Large intestine (tissue), 3 donors: Measurements from ENCODE around the gene SELENOO. TPM values are rescaled to one million over a fixed set of nuclear protein-coding genes. Genes with fewer than 3 reads are reported as not detected.

Source experiments
- DNase-seq, 2 donors: peaks; one replicate each; pipeline versions ENCODE4 v3.0.0 to v3.0.0-alpha.2; 2013
- H3K27ac ChIP-seq: one replicate; pipeline ENCODE4 v1.5.1; 2013; ENCODE audit warnings: low read length
- H3K27me3 ChIP-seq: 2 replicates; pipeline ENCODE4 v1.6.1; 2013; ENCODE audit warnings: low read length; ENCODE audit not compliant: control insufficient read depth, insufficient read depth
- H3K36me3 ChIP-seq: 2 replicates; pipeline ENCODE4 v1.6.1; 2013; ENCODE audit warnings: low read length; ENCODE audit not compliant: control insufficient read depth, insufficient read depth
- H3K4me1 ChIP-seq: one replicate; pipeline ENCODE4 v1.6.1; 2013; ENCODE audit warnings: low read length; ENCODE audit not compliant: control insufficient read depth, insufficient read depth
- H3K4me3 ChIP-seq: one replicate; pipeline ENCODE4 v1.5.1; 2013; ENCODE audit warnings: low read length
- H3K9me3 ChIP-seq: one replicate; pipeline ENCODE4 v1.6.1; 2013; ENCODE audit warnings: mild to moderate bottlenecking, low read depth, low read length, moderate library complexity; ENCODE audit not compliant: control insufficient read depth
- WGBS: methylation state at CpG from one replicate; pipeline ENCODE4 v1.1.5; 2013; ENCODE audit warnings: low lambda C conversion rate; ENCODE audit not compliant: insufficient coverage; 5-methylcytosine and 5-hydroxymethylcytosine counted together
- polyA plus RNA-seq: library from polyadenylated mRNA; unstranded; fragments of 120-200 nt; gene quantifications from one replicate; pipeline ENCODE4 v1.2.1, GENCODE V29; 2013

SELENOO gene
- polyA plus RNA-seq, 1 donor = 44.4 TPM

GRCh38 chr22:50228366-50228765, 27.6 kb downstream of the SELENOO start:
- no peaks in the 10 kb centered on the region for H3K27me3 ChIP-seq
- peaks cover 59% of the 10 kb centered on the region for H3K36me3 ChIP-seq
- peaks cover 4% of the 10 kb centered on the region for H3K4me1 ChIP-seq
- H3K9me3 ChIP-seq = no peaks in the 10 kb centered on the region
- H3K4me3 ChIP-seq = no peak overlapping the region
- DNase-seq = no peak
- WGBS = no CpG with 5 or more reads among the region's 9 CpGs
- no peak overlapping the region for H3K27ac ChIP-seq

- H3K27me3 ChIP-seq = no peaks in the 10 kb centered on the region
- DNase-seq = no peak
- H3K4me1 ChIP-seq = peaks cover 4% of the 10 kb centered on the region
- no peaks in the 10 kb centered on the region for H3K9me3 ChIP-seq
- H3K36me3 ChIP-seq = peaks cover 53% of the 10 kb centered on the region
- no peak overlapping the region for H3K27ac ChIP-seq
- no peak overlapping the region for H3K4me3 ChIP-seq
- no CpG with 5 or more reads among the region's 16 CpGs for WGBS
Measured at GRCh38 chr22:50229370-50229769, 28.6 kb downstream of the SELENOO start.

- no peak for DNase-seq
- WGBS = 100% methylated on average over 3 of the region's 20 CpGs
- Histone ChIP-seq H3K36me3 (peaks cover 40% of the 10 kb centered on the region), H3K9me3 (no peaks in the 10 kb centered on the region), H3K27me3 (no peaks in the 10 kb centered on the region), H3K27ac (no peak overlapping the region), H3K4me3 (no peak overlapping the region), H3K4me1 (no peaks in the 10 kb centered on the region)
Measured at GRCh38 chr22:50232481-50233151, 31.8 kb downstream of the SELENOO start.

- Histone ChIP-seq H3K4me3 (no peak overlapping the region), H3K4me1 (no peaks in the 10 kb centered on the region), H3K27ac (no peak overlapping the region), H3K9me3 (no peaks in the 10 kb centered on the region), H3K27me3 (no peaks in the 10 kb centered on the region), H3K36me3 (peaks cover 37% of the 10 kb centered on the region)
- no CpG with 5 or more reads among the region's 18 CpGs for WGBS
- DNase-seq = no peak
Measured at GRCh38 chr22:50233223-50233622, 32.4 kb downstream of the SELENOO start.

- Histone ChIP-seq H3K36me3 (peaks cover 37% of the 10 kb centered on the region), H3K4me3 (no peak overlapping the region), H3K27ac (no peak overlapping the region), H3K27me3 (no peaks in the 10 kb centered on the region), H3K4me1 (no peaks in the 10 kb centered on the region), H3K9me3 (no peaks in the 10 kb centered on the region)
- WGBS = no CpG with 5 or more reads among the region's 11 CpGs
- no peak for DNase-seq
Measured at GRCh38 chr22:50236731-50237409, 36.1 kb downstream of the SELENOO start.

GRCh38 chr22:50238755-50239154, 37.9 kb downstream of the SELENOO start:
- Histone ChIP-seq H3K27ac (no peak overlapping the region), H3K4me1 (peaks cover 3% of the 10 kb centered on the region), H3K9me3 (no peaks in the 10 kb centered on the region), H3K36me3 (peaks cover 23% of the 10 kb centered on the region), H3K27me3 (no peaks in the 10 kb centered on the region), H3K4me3 (no peak overlapping the region)
- no CpG with 5 or more reads among the region's 9 CpGs for WGBS
- DNase-seq = no peak

GRCh38 chr22:50242406-50242949, 41.7 kb downstream of the SELENOO start:
- H3K36me3 ChIP-seq = peaks cover 32% of the 10 kb centered on the region
- DNase-seq = no peak
- H3K9me3 ChIP-seq = no peaks in the 10 kb centered on the region
- peak overlapping the region; percentile 19 for H3K4me3 ChIP-seq
- no peak overlapping the region for H3K27ac ChIP-seq
- peaks cover 12% of the 10 kb centered on the region for H3K4me1 ChIP-seq
- WGBS = 80% methylated on average over 3 of the region's 14 CpGs
- no peaks in the 10 kb centered on the region for H3K27me3 ChIP-seq

DNA sequence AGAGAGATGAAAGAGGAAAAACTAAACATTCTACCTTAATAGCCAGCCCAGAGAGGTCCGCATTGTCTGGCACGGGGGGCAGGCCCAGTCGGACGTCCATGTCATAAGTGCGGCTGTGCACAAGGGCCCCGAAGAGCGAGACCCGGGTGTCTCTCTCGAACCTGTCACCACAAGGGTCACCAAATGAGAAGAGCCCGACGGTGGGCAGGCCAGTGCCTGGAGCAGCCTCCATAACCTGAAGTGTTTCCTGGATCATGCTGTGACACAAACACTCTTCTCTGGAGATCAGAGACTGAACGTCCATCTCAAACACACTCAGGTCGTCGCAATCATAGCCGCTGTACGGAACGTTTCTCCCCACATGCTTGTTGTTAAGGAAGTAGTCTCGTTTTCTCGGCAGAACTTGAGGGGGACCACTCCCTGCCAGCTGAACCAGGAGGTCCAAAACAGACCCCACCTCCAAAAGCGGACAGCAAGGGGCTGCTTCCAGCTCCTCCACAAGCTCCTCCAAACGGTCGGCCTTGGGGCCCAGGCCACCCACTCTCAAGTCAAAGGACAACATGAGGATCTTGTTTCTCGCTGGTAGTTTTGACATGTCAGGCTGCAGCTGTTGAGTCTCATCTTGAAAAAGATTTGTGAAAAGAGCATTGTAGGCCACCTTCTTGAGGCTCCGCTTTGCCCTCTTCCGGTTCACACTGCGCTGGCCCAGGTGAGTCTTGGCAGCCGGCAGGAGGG, 43.0 kb downstream of the SELENOO start:
- peak in 1 of 2 donors; percentile 19 for DNase-seq
- Histone ChIP-seq H3K4me1 (peaks cover 12% of the 10 kb centered on the region), H3K9me3 (no peaks in the 10 kb centered on the region), H3K4me3 (peak overlapping the region; percentile 67), H3K27me3 (no peaks in the 10 kb centered on the region), H3K36me3 (peaks cover 42% of the 10 kb centered on the region), H3K27ac (peak overlapping the region; percentile 66)
- no CpG with 5 or more reads among the region's 27 CpGs for WGBS

DNA sequence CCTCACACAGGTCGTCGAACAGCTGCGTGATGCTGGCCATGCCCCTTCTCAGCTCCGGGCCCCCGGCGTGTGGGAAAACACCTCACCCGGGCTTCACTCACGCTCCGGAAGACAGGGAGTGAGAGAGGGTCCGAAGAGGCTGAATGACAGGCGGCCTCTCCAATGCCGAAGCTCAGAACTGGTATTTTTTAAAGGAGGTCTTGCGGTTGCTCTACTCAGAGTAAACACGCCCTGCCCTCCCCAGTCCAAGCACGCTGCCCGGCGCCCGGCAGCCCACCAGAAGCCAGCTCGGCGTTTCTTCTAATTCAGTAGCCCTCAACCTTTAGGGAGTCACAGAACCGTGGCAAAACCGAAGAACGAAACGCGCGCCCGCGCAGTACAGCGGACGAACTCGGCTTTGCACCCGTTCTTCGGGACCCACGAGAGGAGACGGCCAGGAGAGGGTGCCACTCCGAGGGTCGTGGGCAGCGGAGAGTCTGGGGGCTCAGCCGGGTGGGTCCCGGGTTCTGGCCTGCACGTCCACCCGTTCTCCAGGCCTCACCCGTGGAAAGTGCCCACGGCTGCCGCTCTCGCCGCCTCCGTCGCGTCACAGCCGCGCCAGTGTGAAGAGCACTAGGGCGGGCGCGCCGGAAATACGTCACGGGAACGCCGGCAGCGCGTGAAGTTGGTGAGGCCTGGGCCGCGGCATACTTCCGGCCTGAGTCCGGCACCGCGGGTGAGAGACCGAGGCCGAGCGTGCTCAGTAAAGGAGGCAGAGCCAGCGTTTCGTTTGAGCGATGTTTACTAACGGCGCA, 43.8 kb downstream of the SELENOO start, which contains the start of gene TUBGCP6:
Gene TUBGCP6 (minus strand): TSS at position 604 of the 794 bp plus-strand sequence. CDS start 564 bp downstream, at position 40.
- H3K4me1 ChIP-seq = peaks cover 12% of the 10 kb centered on the region
- peak within 1 kb of the TSS; percentile 66 for H3K27ac ChIP-seq

More for the DNA sequence above, 43.8 kb downstream of the SELENOO start, which contains the start of gene TUBGCP6:
- peaks cover 41% of the 10 kb centered on the region for H3K36me3 ChIP-seq
- H3K27me3 ChIP-seq = no peaks in the 10 kb centered on the region
- DNase-seq = peak; percentile 91 to 95
- H3K9me3 ChIP-seq = no peaks in the 10 kb centered on the region
- H3K4me3 ChIP-seq = peak within 1 kb of the TSS; percentile 67
- no CpG with 5 or more reads among the region's 76 CpGs for WGBS
